PC-9 (cell line): ENCODE data around the gene HDAC1. TPM values are rescaled to one million over a fixed set of nuclear protein-coding genes. Genes with fewer than 3 reads are reported as not detected.

Experiments
- BruUV-seq: library from RNA; stranded (reverse); fragments of 400-500 nt; replicated peaks from 2 replicates; lab custom pipeline; 2021; lab: Mats Ljungman, UMichigan
- CTCF ChIA-PET: fragments of 300-600 bp; sonication (Branson Sonifier 250); formaldehyde crosslinking; loops from one replicate; lab custom pipeline; 2022; ENCODE audit warnings: antibody characterized with exemption; lab: Charles Lee
- POLR2A ChIA-PET: fragments of 300-600 bp; sonication (Branson Sonifier 250); formaldehyde crosslinking; loops from one replicate; lab custom pipeline; 2022; ENCODE audit warnings: antibody characterized with exemption; ENCODE audit not compliant: unreplicated experiment; lab: Charles Lee
- DNase-seq, 2 experiments: peaks; one replicate each; pipeline versions ENCODE4 v3.0.0 to v3.0.0-alpha.2; 2015 to 2022; ENCODE audit warnings: mixed read lengths in 1 of 2
- H2AFZ ChIP-seq: fragments of 200-600 bp; sonication (generic); 2 replicates; pipeline ENCODE4 v1.8.1; 2017; ENCODE audit warnings: antibody characterized with exemption
- H3F3A ChIP-seq: fragments of 200-600 bp; sonication (generic); 2 replicates; pipeline ENCODE4 v1.8.1; 2017; ENCODE audit warnings: antibody characterized with exemption, mild to moderate bottlenecking, low read depth; ENCODE audit not compliant: insufficient read depth
- H3K27ac ChIP-seq: fragments of 200-600 bp; sonication (generic); 2 replicates; pipeline ENCODE4 v1.6.1; 2016; ENCODE audit warnings: mixed run types
- H3K27me3 ChIP-seq: fragments of 200-600 bp; sonication (generic); 2 replicates; pipeline ENCODE4 v1.6.1; 2016; ENCODE audit warnings: low read depth, mixed run types; ENCODE audit not compliant: insufficient read depth
- H3K36me3 ChIP-seq: fragments of 200-600 bp; sonication (generic); 2 replicates; pipeline ENCODE4 v1.6.1; 2016; ENCODE audit warnings: low read depth, mixed run types
- H3K4me1 ChIP-seq: fragments of 200-600 bp; sonication (generic); replicated peaks from 2 replicates; pipeline ENCODE4 v1.6.1; 2016; ENCODE audit warnings: mixed run types; ENCODE audit not compliant: insufficient read depth
- H3K4me2 ChIP-seq: fragments of 200-600 bp; sonication (generic); 2 replicates; pipeline ENCODE4 v1.6.1; 2017; ENCODE audit warnings: mixed run types
- H3K4me3 ChIP-seq: fragments of 200-600 bp; sonication (generic); 2 replicates; pipeline ENCODE4 v1.6.1; 2016; ENCODE audit warnings: mixed run types
- H3K79me2 ChIP-seq: fragments of 200-600 bp; sonication (generic); 2 replicates; pipeline ENCODE4 v1.6.1; 2017; ENCODE audit warnings: low read depth, mixed run types
- H3K9me2 ChIP-seq: fragments of 200-600 bp; sonication (generic); 2 replicates; pipeline ENCODE4 v1.8.1; 2017; ENCODE audit warnings: mild to moderate bottlenecking; ENCODE audit not compliant: insufficient read depth
- H3K9me3 ChIP-seq: fragments of 200-600 bp; sonication (generic); 2 replicates; pipeline ENCODE4 v1.8.1; 2016; ENCODE audit warnings: low read depth; ENCODE audit not compliant: insufficient read depth
- H4K20me1 ChIP-seq: fragments of 200-600 bp; sonication (generic); 2 replicates; pipeline ENCODE4 v1.8.1; 2017; ENCODE audit not compliant: insufficient read depth
- EZH2 ChIP-seq: fragments of 200-600 bp; sonication (generic); IDR thresholded peaks from 2 replicates; pipeline ENCODE4 v1.8.0; 2017; ENCODE audit warnings: antibody characterized with exemption, low read depth
- intact Hi-C: fragments of 100-400 bp; cut with micrococcal nuclease; formaldehyde crosslinking; loops from one replicate; pipeline ENCODE4 v1.10.0; 2022; ENCODE audit not compliant: unreplicated experiment
- total RNA-seq: library from RNA; stranded (reverse); gene quantifications from 2 replicates; pipeline ENCODE4 v1.2.3, GENCODE V29; 2021
- TF ChIP-seq, protein P1 (sequence below): fragments of 200-600 bp; sonication (generic); conservative IDR thresholded peaks from 2 replicates; pipeline ENCODE4 v1.6.1; 2017; ENCODE audit warnings: mixed run types, antibody characterized with exemption, mild to moderate bottlenecking, moderate library complexity

HDAC1 gene
- total RNA-seq, 1 experiment from 2014 or later, result 171 TPM

- Histone ChIP-seq H3K9me3 (no peaks in the 10 kb centered on the region), H3K4me2 (peak overlapping the region; percentile 60), H3K27ac (no peak overlapping the region), H3F3A (peaks cover 37% of the 10 kb centered on the region; the same call in 1 of the 2 replicates), H3K36me3 (peaks cover 3% of the 10 kb centered on the region; the same call in 1 of the 2 replicates), H2AFZ (no peak overlapping the region), H3K79me2 (no peaks in the 10 kb centered on the region), H3K4me1 (no peaks in the 10 kb centered on the region), H3K9me2 (no peaks in the 10 kb centered on the region), H4K20me1 (no peaks in the 10 kb centered on the region), H3K4me3 (peak overlapping the region; percentile 27; the same call in 1 of the 2 replicates), H3K27me3 (no peaks in the 10 kb centered on the region)
- BruUV-seq, result no TSS peak
- POLR2A ChIA-PET, result interaction anchor here (0.6 to 0.7 kb wide), 2 partner anchors 20 to 55 kb away, joined by 3 read pairs; no protein-coding TSS in a partner anchor
- TF ChIP-seq, protein P1, sequence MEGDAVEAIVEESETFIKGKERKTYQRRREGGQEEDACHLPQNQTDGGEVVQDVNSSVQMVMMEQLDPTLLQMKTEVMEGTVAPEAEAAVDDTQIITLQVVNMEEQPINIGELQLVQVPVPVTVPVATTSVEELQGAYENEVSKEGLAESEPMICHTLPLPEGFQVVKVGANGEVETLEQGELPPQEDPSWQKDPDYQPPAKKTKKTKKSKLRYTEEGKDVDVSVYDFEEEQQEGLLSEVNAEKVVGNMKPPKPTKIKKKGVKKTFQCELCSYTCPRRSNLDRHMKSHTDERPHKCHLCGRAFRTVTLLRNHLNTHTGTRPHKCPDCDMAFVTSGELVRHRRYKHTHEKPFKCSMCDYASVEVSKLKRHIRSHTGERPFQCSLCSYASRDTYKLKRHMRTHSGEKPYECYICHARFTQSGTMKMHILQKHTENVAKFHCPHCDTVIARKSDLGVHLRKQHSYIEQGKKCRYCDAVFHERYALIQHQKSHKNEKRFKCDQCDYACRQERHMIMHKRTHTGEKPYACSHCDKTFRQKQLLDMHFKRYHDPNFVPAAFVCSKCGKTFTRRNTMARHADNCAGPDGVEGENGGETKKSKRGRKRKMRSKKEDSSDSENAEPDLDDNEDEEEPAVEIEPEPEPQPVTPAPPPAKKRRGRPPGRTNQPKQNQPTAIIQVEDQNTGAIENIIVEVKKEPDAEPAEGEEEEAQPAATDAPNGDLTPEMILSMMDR, result no peak
- no peak for TF ChIP-seq EZH2
- intact Hi-C loops, result loop anchor here (2.0 kb wide), 1 partner anchor 145 kb away; no protein-coding TSS in a partner anchor
- peak in 1 of 2 experiments; percentile 35 for DNase-seq
- CTCF ChIA-PET, result interaction anchor here (0.6 kb wide), 1 partner anchor 72 kb away, joined by 3 read pairs; no protein-coding TSS in a partner anchor
Measured at GRCh38 chr1:32361674-32362473, 70.0 kb downstream of the HDAC1 start.

GRCh38 chr1:32362474-32363313, 70.8 kb downstream of the HDAC1 start, which contains the start of the genes FAM229A and TSSK3:
TSS of gene FAM229A (minus strand) at chr1:32362485. CDS start at chr1:32362091, 394 bp downstream.
TSS of gene TSSK3 (plus strand) at chr1:32362539. CDS start at chr1:32362702, 163 bp downstream.
- no peak within 1 kb of the TSS for H2AFZ ChIP-seq
- TF ChIP-seq, protein P1, result no peak
- TF ChIP-seq EZH2, result no peak
- DNase-seq, result no peak
- intact Hi-C loops, result loop anchor here (2.0 kb wide), 1 partner anchor 146 kb away; no protein-coding TSS in a partner anchor
- no TSS peak for BruUV-seq
- POLR2A ChIA-PET, result no interaction called here
- H3K27ac ChIP-seq, result no peak within 1 kb of the TSS
- no peaks in the 10 kb centered on the region for H3K27me3 ChIP-seq
- peak within 1 kb of the TSS; percentile 27; the same call in 1 of the 2 replicates for H3K4me3 ChIP-seq
- peak within 1 kb of the TSS; percentile 60 for H3K4me2 ChIP-seq
- peaks cover 12% of the 10 kb centered on the region; the same call in 1 of the 2 replicates for H3K36me3 ChIP-seq
- peaks cover 37% of the 10 kb centered on the region; the same call in 1 of the 2 replicates for H3F3A ChIP-seq
- H3K9me2 ChIP-seq, result no peaks in the 10 kb centered on the region
- no peaks in the 10 kb centered on the region for H3K4me1 ChIP-seq
- CTCF ChIA-PET, result interaction anchor here (0.6 kb wide), 1 partner anchor 73 kb away, joined by 3 read pairs; no protein-coding TSS in a partner anchor
- H3K9me3 ChIP-seq, result no peaks in the 10 kb centered on the region
- H4K20me1 ChIP-seq, result no peaks in the 10 kb centered on the region
- H3K79me2 ChIP-seq, result no peaks in the 10 kb centered on the region

GRCh38 chr1:32363713-32364112, 71.8 kb downstream of the HDAC1 start:
- Histone ChIP-seq H3F3A (peaks cover 29% of the 10 kb centered on the region; the same call in 1 of the 2 replicates), H3K9me2 (no peaks in the 10 kb centered on the region), H3K4me3 (no peak overlapping the region), H3K79me2 (no peaks in the 10 kb centered on the region), H3K27ac (no peak overlapping the region), H2AFZ (no peak overlapping the region), H3K4me1 (no peaks in the 10 kb centered on the region), H3K4me2 (no peak overlapping the region), H3K36me3 (peaks cover 18% of the 10 kb centered on the region; the same call in 1 of the 2 replicates), H4K20me1 (no peaks in the 10 kb centered on the region), H3K9me3 (no peaks in the 10 kb centered on the region), H3K27me3 (no peaks in the 10 kb centered on the region)
- ChIA-PET CTCF (interaction anchor here (0.5 kb wide), 1 partner anchor 126 kb away, joined by 5 read pairs; no protein-coding TSS in a partner anchor), POLR2A (no interaction called here)
- no TSS peak for BruUV-seq
- intact Hi-C loops, result loop anchor here (2.0 kb wide), 1 partner anchor 147 kb away; no protein-coding TSS in a partner anchor
- no peak for DNase-seq
- TF ChIP-seq, protein P1, result no peak
- TF ChIP-seq EZH2, result no peak
